Endothelial cell (in vitro differentiated cells): ENCODE data around the gene KCTD18. TPM values are rescaled to one million over a fixed set of nuclear protein-coding genes. Genes with fewer than 3 reads are reported as not detected.

Experiments
- DNase-seq: peaks from one replicate; pipeline ENCODE4 v3.0.0; 2021; ENCODE audit warnings: low spot score
- H3K27ac Mint-ChIP-seq: one replicate; pipeline ENCODE4 v1.8.0; 2021; ENCODE audit warnings: mixed read lengths, inconsistent platforms; ENCODE audit not compliant: unreplicated experiment
- H3K27me3 Mint-ChIP-seq: one replicate; pipeline ENCODE4 v1.8.0; 2021; ENCODE audit warnings: mild to moderate bottlenecking, moderate library complexity, mixed read lengths, inconsistent platforms; ENCODE audit not compliant: unreplicated experiment
- H3K36me3 Mint-ChIP-seq: one replicate; pipeline ENCODE4 v1.8.0; 2021; ENCODE audit warnings: mild to moderate bottlenecking, low read depth, mixed read lengths, inconsistent platforms; ENCODE audit not compliant: unreplicated experiment
- H3K4me1 Mint-ChIP-seq: one replicate; pipeline ENCODE4 v1.8.0; 2021; ENCODE audit warnings: mild to moderate bottlenecking, mixed read lengths, inconsistent platforms; ENCODE audit not compliant: unreplicated experiment
- H3K4me3 Mint-ChIP-seq: one replicate; pipeline ENCODE4 v1.8.0; 2021; ENCODE audit warnings: mild to moderate bottlenecking, mixed read lengths, inconsistent platforms; ENCODE audit not compliant: unreplicated experiment
- H3K9me3 Mint-ChIP-seq: one replicate; pipeline ENCODE4 v1.8.0; 2021; ENCODE audit warnings: mixed read lengths, inconsistent platforms; ENCODE audit not compliant: unreplicated experiment
- CTCF ChIP-seq: fragments of 200-600 bp; sonication (generic); IDR thresholded peaks from one replicate; pipeline ENCODE4 v1.5.0; 2021; ENCODE audit warnings: antibody characterized with exemption; ENCODE audit not compliant: unreplicated experiment
- total RNA-seq: library from RNA; stranded (reverse); fragmentation: NEBNext Ultra II Directional; extraction: Animal tissue kit (Norgen Biotek cat#: 25700); gene quantifications from one replicate; pipeline ENCODE4 v1.2.1, GENCODE V29; 2021; ENCODE audit not compliant: unreplicated experiment

KCTD18 gene
- total RNA-seq, 1 donor from 2014 or later, result 6.4 TPM

- no peak overlapping the region for H3K27ac Mint-ChIP-seq
- H3K4me3 Mint-ChIP-seq, result no peak overlapping the region
- no peak for DNase-seq
- no peaks in the 10 kb centered on the region for H3K36me3 Mint-ChIP-seq
- no peak for TF ChIP-seq CTCF
- H3K4me1 Mint-ChIP-seq, result peaks cover 8% of the 10 kb centered on the region
- no peaks in the 10 kb centered on the region for H3K9me3 Mint-ChIP-seq
- H3K27me3 Mint-ChIP-seq, result peaks cover 2% of the 10 kb centered on the region
Observed at GRCh38 chr2:200523158-200523557, 13.3 kb upstream of the KCTD18 start.

GRCh38 chr2:200515155-200515554 lies 5.3 kb upstream of the KCTD18 start:
- no peaks in the 10 kb centered on the region for H3K4me1 Mint-ChIP-seq
- no peak overlapping the region for H3K27ac Mint-ChIP-seq
- TF ChIP-seq CTCF, result no peak
- DNase-seq, result no peak
- H3K27me3 Mint-ChIP-seq, result peaks cover 2% of the 10 kb centered on the region
- no peaks in the 10 kb centered on the region for H3K9me3 Mint-ChIP-seq
- no peaks in the 10 kb centered on the region for H3K36me3 Mint-ChIP-seq
- no peak overlapping the region for H3K4me3 Mint-ChIP-seq

- no peak for TF ChIP-seq CTCF
- H3K9me3 Mint-ChIP-seq, result no peaks in the 10 kb centered on the region
- peaks cover 10% of the 10 kb centered on the region for H3K4me1 Mint-ChIP-seq
- H3K36me3 Mint-ChIP-seq, result no peaks in the 10 kb centered on the region
- no peak for DNase-seq
- H3K4me3 Mint-ChIP-seq, result peak overlapping the region; percentile 90
- H3K27me3 Mint-ChIP-seq, result peaks cover 4% of the 10 kb centered on the region
- H3K27ac Mint-ChIP-seq, result peak overlapping the region; percentile 67
Observed at GRCh38 chr2:200509235-200509611, 645 bp downstream of the KCTD18 start.

- H3K27me3 Mint-ChIP-seq, result peaks cover 4% of the 10 kb centered on the region
- peaks cover 10% of the 10 kb centered on the region for H3K4me1 Mint-ChIP-seq
- H3K36me3 Mint-ChIP-seq, result peaks cover 3% of the 10 kb centered on the region
- no peak overlapping the region for H3K27ac Mint-ChIP-seq
- DNase-seq, result no peak
- no peak overlapping the region for H3K4me3 Mint-ChIP-seq
- no peak for TF ChIP-seq CTCF
- no peaks in the 10 kb centered on the region for H3K9me3 Mint-ChIP-seq
Observed at GRCh38 chr2:200507179-200507578, 2.7 kb downstream of the KCTD18 start.

- Mint-ChIP-seq H3K9me3 (no peaks in the 10 kb centered on the region), H3K4me3 (no peak overlapping the region), H3K27me3 (peaks cover 4% of the 10 kb centered on the region), H3K4me1 (peaks cover 10% of the 10 kb centered on the region), H3K27ac (no peak overlapping the region), H3K36me3 (peaks cover 4% of the 10 kb centered on the region)
- DNase-seq, result no peak
- no peak for TF ChIP-seq CTCF
Observed at GRCh38 chr2:200506679-200507078, 3.2 kb downstream of the KCTD18 start.
